Choroid plexus epithelial cell (primary cell): ENCODE results near the gene ZNF19.

ENCODE experiments used
- DNase-seq: peaks from one replicate; pipeline ENCODE4 v3.0.0-alpha.2; 2010; ENCODE audit warnings: low read depth
- H3K4me3 ChIP-seq: 2 replicates; pipeline ENCODE4 v1.5.1; 2011; ENCODE audit warnings: low read depth, mild to moderate bottlenecking, control low read depth, low read length, moderate library complexity
- TF ChIP-seq, protein P1 (sequence below): conservative IDR thresholded peaks from 2 replicates; pipeline ENCODE4 v1.5.1; 2011; ENCODE audit warnings: low read depth, mild to moderate bottlenecking, control low read depth, inconsistent platforms, low read length, moderate library complexity

ZNF19 gene

GRCh38 chr16:71443714-71444113 lies 45.4 kb downstream of the ZNF19 start:
- DNase-seq: no peak
- TF ChIP-seq, protein P1, sequence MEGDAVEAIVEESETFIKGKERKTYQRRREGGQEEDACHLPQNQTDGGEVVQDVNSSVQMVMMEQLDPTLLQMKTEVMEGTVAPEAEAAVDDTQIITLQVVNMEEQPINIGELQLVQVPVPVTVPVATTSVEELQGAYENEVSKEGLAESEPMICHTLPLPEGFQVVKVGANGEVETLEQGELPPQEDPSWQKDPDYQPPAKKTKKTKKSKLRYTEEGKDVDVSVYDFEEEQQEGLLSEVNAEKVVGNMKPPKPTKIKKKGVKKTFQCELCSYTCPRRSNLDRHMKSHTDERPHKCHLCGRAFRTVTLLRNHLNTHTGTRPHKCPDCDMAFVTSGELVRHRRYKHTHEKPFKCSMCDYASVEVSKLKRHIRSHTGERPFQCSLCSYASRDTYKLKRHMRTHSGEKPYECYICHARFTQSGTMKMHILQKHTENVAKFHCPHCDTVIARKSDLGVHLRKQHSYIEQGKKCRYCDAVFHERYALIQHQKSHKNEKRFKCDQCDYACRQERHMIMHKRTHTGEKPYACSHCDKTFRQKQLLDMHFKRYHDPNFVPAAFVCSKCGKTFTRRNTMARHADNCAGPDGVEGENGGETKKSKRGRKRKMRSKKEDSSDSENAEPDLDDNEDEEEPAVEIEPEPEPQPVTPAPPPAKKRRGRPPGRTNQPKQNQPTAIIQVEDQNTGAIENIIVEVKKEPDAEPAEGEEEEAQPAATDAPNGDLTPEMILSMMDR: no peak
- H3K4me3 ChIP-seq: no peak overlapping the region

GRCh38 chr16:71442051-71442440 lies 47.1 kb downstream of the ZNF19 start, which contains the start of gene TLE7:
TSS of gene TLE7 (minus strand) at chr16:71442054. CDS start at chr16:71433324, 8,730 bp downstream.
- TF ChIP-seq, protein P1: no peak
- H3K4me3 ChIP-seq: no peak within 1 kb of the TSS
- DNase-seq: no peak

DNA sequence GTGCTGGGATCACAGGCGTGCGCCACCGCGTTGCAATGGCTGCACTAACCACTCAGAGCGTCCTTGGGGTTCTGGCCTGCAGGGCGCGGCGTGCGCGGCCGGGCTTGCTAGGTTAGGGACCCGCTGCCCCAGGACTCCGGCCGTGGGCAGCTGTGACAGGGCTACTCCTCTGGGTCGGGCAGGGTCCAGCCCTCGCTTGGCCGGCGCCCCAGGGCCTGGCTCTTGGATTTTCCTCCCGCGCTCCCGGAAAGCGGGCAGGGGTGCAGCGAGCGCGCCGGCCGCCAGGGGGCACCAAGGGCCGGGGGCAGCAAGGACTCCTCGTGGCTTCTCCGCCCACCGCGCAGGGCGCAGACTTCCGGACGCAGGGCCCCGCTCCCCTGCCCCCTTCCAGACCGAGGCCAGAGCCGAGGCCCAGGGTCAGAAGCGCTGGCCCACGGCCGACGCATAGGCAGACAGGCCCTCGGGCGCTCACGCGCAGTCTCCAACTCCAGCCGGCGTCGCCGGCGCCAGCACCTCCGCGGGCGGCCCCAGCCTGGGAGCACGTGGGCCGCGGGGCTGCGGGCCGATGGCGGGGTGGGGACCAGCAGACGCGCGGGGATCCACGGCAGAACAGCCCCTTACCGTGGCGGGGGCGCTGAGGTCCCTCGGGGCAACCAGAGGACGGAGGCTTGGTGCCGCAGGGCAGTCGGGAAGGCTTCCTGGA lies 47.6 kb downstream of the ZNF19 start:
- DNase-seq: no peak
- H3K4me3 ChIP-seq: no peak overlapping the region
- TF ChIP-seq, protein P1: peak; percentile 7

GRCh38 chr16:71440669-71441347 lies 48.3 kb downstream of the ZNF19 start:
- H3K4me3 ChIP-seq: no peak overlapping the region
- no peak for DNase-seq
- TF ChIP-seq, protein P1: peak; percentile 9

DNA sequence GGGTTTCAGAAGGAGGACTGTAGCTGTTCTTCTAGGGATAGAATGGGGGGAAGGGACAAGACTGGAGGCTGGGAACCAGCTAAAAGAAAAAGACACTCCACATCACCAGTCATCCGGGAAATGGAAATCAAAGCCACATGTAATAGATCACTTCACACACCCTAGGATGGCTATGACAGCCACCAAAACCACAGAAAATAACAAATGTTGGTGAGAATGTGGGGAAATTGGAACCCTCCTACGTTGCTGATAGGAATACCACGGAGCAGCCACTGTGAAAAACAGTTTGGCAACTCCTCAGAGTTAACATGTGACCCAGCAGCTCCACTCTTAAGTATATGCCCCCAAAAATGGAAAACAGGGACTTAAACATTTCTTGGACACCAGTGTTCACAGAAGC lies 49.6 kb downstream of the ZNF19 start:
- no peak overlapping the region for H3K4me3 ChIP-seq
- TF ChIP-seq, protein P1: no peak
- DNase-seq: no peak

DNA sequence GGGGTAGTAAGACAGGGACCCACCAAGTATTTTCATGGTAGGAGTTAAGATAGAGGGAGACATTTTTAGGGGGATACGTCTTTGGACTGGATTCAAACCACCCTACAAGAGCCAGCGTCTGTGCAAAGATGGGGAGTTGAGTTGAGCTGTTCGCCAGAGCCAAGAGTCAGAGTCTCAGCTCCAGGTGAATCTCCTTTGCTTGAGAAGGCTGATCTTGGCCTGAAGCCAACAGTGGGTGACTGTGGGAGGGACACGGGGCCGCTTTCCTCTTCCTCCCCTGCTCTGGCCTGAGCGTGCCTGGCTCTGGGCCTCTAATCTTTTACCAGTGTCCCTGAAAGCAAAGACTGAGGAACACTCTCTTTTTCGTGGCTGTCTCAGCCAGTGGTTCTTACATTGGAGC lies 52.7 kb downstream of the ZNF19 start:
- DNase-seq: no peak
- no peak overlapping the region for H3K4me3 ChIP-seq
- TF ChIP-seq, protein P1: no peak
